IPS-15b (cell line): ENCODE measurements around the gene HIC2.
A peak's percentile ranks its signal among the peaks of the same experiment; 100 is the strongest.
"Not testable (repeated sequence)": the region's sequence is repeated elsewhere in the genome, so short reads cannot be mapped to it uniquely, and the experiment has no call there.

Experiments
- H3K27me3 ChIP-seq: one replicate; pipeline ENCODE4 v1.6.1; 2013; ENCODE audit warnings: low read length; ENCODE audit not compliant: control insufficient read depth, insufficient read depth
- H3K36me3 ChIP-seq: one replicate; pipeline ENCODE4 v1.6.1; 2013; ENCODE audit warnings: low read length; ENCODE audit not compliant: control insufficient read depth, insufficient read depth
- H3K4me1 ChIP-seq: one replicate; pipeline ENCODE4 v1.6.1; 2013; ENCODE audit warnings: mild to moderate bottlenecking, low read length; ENCODE audit not compliant: control insufficient read depth, insufficient read depth
- H3K4me3 ChIP-seq: one replicate; pipeline ENCODE4 v1.5.1; 2013; ENCODE audit warnings: low read depth, low read length
- H3K9ac ChIP-seq: one replicate; pipeline ENCODE4 v1.6.1; 2013; ENCODE audit warnings: low read depth, mild to moderate bottlenecking, low read length
- H3K9me3 ChIP-seq: one replicate; pipeline ENCODE4 v1.6.1; 2013; ENCODE audit warnings: mild to moderate bottlenecking, low read length; ENCODE audit not compliant: control insufficient read depth, insufficient read depth

The HIC2 gene

GRCh38 chr22:21441170-21441569, 24.0 kb downstream of the HIC2 start:
- not testable (repeated sequence) for H3K4me1 ChIP-seq, H3K4me3 ChIP-seq, H3K9ac ChIP-seq, H3K9me3 ChIP-seq, H3K27me3 ChIP-seq
- H3K36me3 ChIP-seq, result peaks cover 20% of the 10 kb centered on the region

GRCh38 chr22:21442123-21442522, 25.0 kb downstream of the HIC2 start:
- H3K9ac ChIP-seq, H3K4me1 ChIP-seq, H3K27me3 ChIP-seq, H3K9me3 ChIP-seq, H3K4me3 ChIP-seq: not testable (repeated sequence)
- H3K36me3 ChIP-seq, result peaks cover 29% of the 10 kb centered on the region

GRCh38 chr22:21442646-21443045, 25.5 kb downstream of the HIC2 start:
- not testable (repeated sequence) for H3K4me1 ChIP-seq, H3K27me3 ChIP-seq, H3K9me3 ChIP-seq, H3K9ac ChIP-seq, H3K4me3 ChIP-seq
- H3K36me3 ChIP-seq, result peaks cover 29% of the 10 kb centered on the region

- H3K4me1 ChIP-seq, result peaks cover 2% of the 10 kb centered on the region
- no peak overlapping the region for H3K4me3 ChIP-seq
- no peaks in the 10 kb centered on the region for H3K27me3 ChIP-seq
- peaks cover 29% of the 10 kb centered on the region for H3K36me3 ChIP-seq
- peak overlapping the region; percentile 54 for H3K9ac ChIP-seq
- H3K9me3 ChIP-seq, result no peaks in the 10 kb centered on the region
Measured at GRCh38 chr22:21443057-21443734, 26.0 kb downstream of the HIC2 start.

GRCh38 chr22:21443735-21444421, 26.7 kb downstream of the HIC2 start:
- Histone ChIP-seq H3K27me3 (no peaks in the 10 kb centered on the region), H3K4me1 (peaks cover 2% of the 10 kb centered on the region), H3K36me3 (peaks cover 32% of the 10 kb centered on the region), H3K4me3 (no peak overlapping the region), H3K9ac (peak overlapping the region; percentile 54), H3K9me3 (no peaks in the 10 kb centered on the region)

GRCh38 chr22:21444701-21445436, 27.7 kb downstream of the HIC2 start:
- H3K27me3 ChIP-seq, result no peaks in the 10 kb centered on the region
- H3K36me3 ChIP-seq, result peaks cover 32% of the 10 kb centered on the region
- no peak overlapping the region for H3K4me3 ChIP-seq
- peaks cover 2% of the 10 kb centered on the region for H3K4me1 ChIP-seq
- no peak overlapping the region for H3K9ac ChIP-seq
- no peaks in the 10 kb centered on the region for H3K9me3 ChIP-seq

GRCh38 chr22:21445437-21446127, 28.4 kb downstream of the HIC2 start:
- no peak overlapping the region for H3K4me3 ChIP-seq
- H3K4me1 ChIP-seq, result peaks cover 2% of the 10 kb centered on the region
- H3K9ac ChIP-seq, result no peak overlapping the region
- H3K9me3 ChIP-seq, result no peaks in the 10 kb centered on the region
- no peaks in the 10 kb centered on the region for H3K27me3 ChIP-seq
- peaks cover 32% of the 10 kb centered on the region for H3K36me3 ChIP-seq

GRCh38 chr22:21446128-21446826, 29.1 kb downstream of the HIC2 start:
- peaks cover 2% of the 10 kb centered on the region for H3K4me1 ChIP-seq

GRCh38 chr22:21446827-21447690, 29.9 kb downstream of the HIC2 start:
- Histone ChIP-seq H3K4me1 (peaks cover 2% of the 10 kb centered on the region), H3K36me3 (peaks cover 32% of the 10 kb centered on the region), H3K9ac (no peak overlapping the region), H3K9me3 (no peaks in the 10 kb centered on the region), H3K4me3 (no peak overlapping the region), H3K27me3 (no peaks in the 10 kb centered on the region)

More at GRCh38 chr22:21446128-21446826, 29.1 kb downstream of the HIC2 start:
- Histone ChIP-seq H3K36me3 (peaks cover 32% of the 10 kb centered on the region), H3K4me3 (no peak overlapping the region), H3K9me3 (no peaks in the 10 kb centered on the region), H3K27me3 (no peaks in the 10 kb centered on the region), H3K9ac (no peak overlapping the region)

GRCh38 chr22:21447694-21448402, 30.7 kb downstream of the HIC2 start:
- Histone ChIP-seq H3K36me3 (peaks cover 32% of the 10 kb centered on the region), H3K9ac (no peak overlapping the region), H3K4me1 (peaks cover 2% of the 10 kb centered on the region), H3K4me3 (no peak overlapping the region), H3K27me3 (no peaks in the 10 kb centered on the region), H3K9me3 (no peaks in the 10 kb centered on the region)
